Hepatocyte (in vitro differentiated cells): ENCODE data around the gene OR2AG2.

Source experiments
- CTCF ChIP-seq: fragments of 200-600 bp; sonication (generic); IDR thresholded peaks from 2 replicates; pipeline ENCODE4 v1.5.1; 2016; ENCODE audit warnings: antibody characterized with exemption, mild to moderate bottlenecking; ENCODE audit not compliant: poor library complexity
- EZH2phosphoT487 ChIP-seq: fragments of 200-600 bp; sonication (generic); IDR thresholded peaks from one replicate; pipeline ENCODE4 v1.6.1; 2018; ENCODE audit warnings: antibody characterized with exemption, mild to moderate bottlenecking, low read depth, moderate library complexity; ENCODE audit not compliant: unreplicated experiment, severe bottlenecking

- no peak for TF ChIP-seq EZH2phosphoT487
- TF ChIP-seq CTCF = no peak
These were observed 24.6 kb downstream of the OR2AG2 start for GRCh38 chr11:6747097-6747668.
